ENCODE results near the gene KAT2A.

DNA sequence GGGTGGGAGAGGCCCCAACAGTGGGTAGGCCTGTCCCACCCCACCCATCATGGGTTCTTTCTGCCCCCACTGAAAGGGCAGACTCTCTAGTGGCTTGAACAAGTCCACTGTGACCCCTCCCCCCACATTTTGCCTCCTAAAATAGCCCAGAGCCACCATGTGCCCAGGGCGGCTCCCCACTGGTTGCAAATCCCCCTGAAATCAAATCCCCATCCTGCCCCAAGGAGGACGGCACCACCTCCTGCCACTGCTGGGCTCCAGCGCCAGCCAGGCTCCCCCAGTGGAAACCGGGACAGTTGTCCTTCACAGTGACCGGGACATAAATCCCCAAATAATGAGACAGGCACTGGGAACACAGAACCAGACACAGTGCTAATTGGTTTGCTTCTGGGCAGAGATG, 43.4 kb downstream of the KAT2A start:
- no peak for TF ChIP-seq CTCF (IDR thresholded peaks at IDR 0.05)
- TF ChIP-seq POLR2A (IDR thresholded peaks at IDR 0.05): no peak

All from esophagus squamous epithelium (tissue), 4 donors.